NOMO-1 treated with dmso at 0.1 percent for 144 hours (cell line): ENCODE results near the gene CC2D2A.

ENCODE experiments used
- DNase-seq: peaks from one replicate; lab custom pipeline; 2025; ENCODE audit not compliant: unreplicated experiment; lab: John Stamatoyannopoulos, UW

CC2D2A gene

GRCh38 chr4:15459706-15460105 is 10.0 kb upstream of the CC2D2A start:
- DNase-seq: no peak

GRCh38 chr4:15466596-15466995 is 3.1 kb upstream of the CC2D2A start:
- no peak for DNase-seq

GRCh38 chr4:15470128-15470475 is 420 bp downstream of the CC2D2A start:
- no peak for DNase-seq

- DNase-seq: no peak
Observed at GRCh38 chr4:15476396-15476795, 6.7 kb downstream of the CC2D2A start.

GRCh38 chr4:15478724-15479088 is 9.0 kb downstream of the CC2D2A start:
- no peak for DNase-seq

GRCh38 chr4:15479089-15479912 is 9.6 kb downstream of the CC2D2A start:
- no peak for DNase-seq

- no peak for DNase-seq
Observed at GRCh38 chr4:15479913-15480185, 10.2 kb downstream of the CC2D2A start.

- no peak for DNase-seq
Observed at GRCh38 chr4:15481961-15482745, 12.5 kb downstream of the CC2D2A start.

- no peak for DNase-seq
Observed at GRCh38 chr4:15482842-15483241, 13.2 kb downstream of the CC2D2A start.

GRCh38 chr4:15488136-15488535 is 18.5 kb downstream of the CC2D2A start:
- DNase-seq: no peak

GRCh38 chr4:15488658-15489470 is 19.2 kb downstream of the CC2D2A start:
- DNase-seq: no peak

- DNase-seq: no peak
Observed at GRCh38 chr4:15489551-15489950, 19.9 kb downstream of the CC2D2A start.

- DNase-seq: no peak
Observed at GRCh38 chr4:15493411-15493810, 23.7 kb downstream of the CC2D2A start.

GRCh38 chr4:15495621-15496020 is 25.9 kb downstream of the CC2D2A start:
- no peak for DNase-seq

- DNase-seq: no peak
Observed at GRCh38 chr4:15498356-15498755, 28.7 kb downstream of the CC2D2A start.

GRCh38 chr4:15500701-15501100 is 31.0 kb downstream of the CC2D2A start:
- DNase-seq: no peak

GRCh38 chr4:15501941-15502340 is 32.3 kb downstream of the CC2D2A start:
- DNase-seq: no peak

GRCh38 chr4:15502384-15502783 is 32.7 kb downstream of the CC2D2A start:
- no peak for DNase-seq

- DNase-seq: no peak
Observed at GRCh38 chr4:15504041-15504440, 34.4 kb downstream of the CC2D2A start.

- no peak for DNase-seq
Observed at GRCh38 chr4:15506464-15506863, 36.8 kb downstream of the CC2D2A start.

GRCh38 chr4:15507679-15508078 is 38.0 kb downstream of the CC2D2A start:
- DNase-seq: no peak

- DNase-seq: no peak
Observed at GRCh38 chr4:15510961-15511360, 41.3 kb downstream of the CC2D2A start.
